Measurements from ENCODE around the gene ACIN1.
"Not testable (repeated sequence)": the region's sequence is repeated elsewhere in the genome, so short reads cannot be mapped to it uniquely, and the experiment has no call there.

ACIN1 gene

GRCh38 chr14:23113431-23114119, 18.6 kb upstream of the ACIN1 start:
- DNase-seq (ENCODE audit: low read depth) = no peak
- H3K4me3 ChIP-seq (ENCODE audit: low read depth, low read length) = no peak overlapping the region
- TF ChIP-seq CTCF (IDR thresholded peaks at IDR 0.05; ENCODE audit: low read depth, low read length, missing control alignments) = no peak

GRCh38 chr14:23112359-23113178, 17.6 kb upstream of the ACIN1 start:
- no peak overlapping the region for H3K4me3 ChIP-seq (ENCODE audit: low read depth, low read length)
- DNase-seq (ENCODE audit: low read depth) = no peak
- TF ChIP-seq CTCF (IDR thresholded peaks at IDR 0.05; ENCODE audit: low read depth, low read length, missing control alignments) = no peak

GRCh38 chr14:23110579-23111365, 15.8 kb upstream of the ACIN1 start:
- DNase-seq (ENCODE audit: low read depth) = no peak

GRCh38 chr14:23109769-23110168, 14.8 kb upstream of the ACIN1 start:
- no peak for DNase-seq (ENCODE audit: low read depth)
- TF ChIP-seq CTCF (IDR thresholded peaks at IDR 0.05; ENCODE audit: low read depth, low read length, missing control alignments) = no peak
- H3K4me3 ChIP-seq (ENCODE audit: low read depth, low read length) = no peak overlapping the region

More at GRCh38 chr14:23110579-23111365, 15.8 kb upstream of the ACIN1 start:
- no peak overlapping the region for H3K4me3 ChIP-seq (ENCODE audit: low read depth, low read length)
- TF ChIP-seq CTCF (IDR thresholded peaks at IDR 0.05; ENCODE audit: low read depth, low read length, missing control alignments) = no peak

GRCh38 chr14:23108169-23108568, 13.2 kb upstream of the ACIN1 start:
- H3K4me3 ChIP-seq (ENCODE audit: low read depth, low read length); DNase-seq (ENCODE audit: low read depth): not testable (repeated sequence)

- H3K4me3 ChIP-seq (ENCODE audit: low read depth, low read length); DNase-seq (ENCODE audit: low read depth): not testable (repeated sequence)
These were observed 12.7 kb upstream of the ACIN1 start for GRCh38 chr14:23107620-23108019.

GRCh38 chr14:23106747-23107045, 11.8 kb upstream of the ACIN1 start:
- no peak for TF ChIP-seq CTCF (IDR thresholded peaks at IDR 0.05; ENCODE audit: low read depth, low read length, missing control alignments)
- no peak for DNase-seq (ENCODE audit: low read depth)
- H3K4me3 ChIP-seq (ENCODE audit: low read depth, low read length) = no peak overlapping the region

All from GM12864 (cell line).